HG03159 (cell line): ENCODE results near the gene GNAS.
"Not testable (repeated sequence)": the region's sequence is repeated elsewhere in the genome, so short reads cannot be mapped to it uniquely, and the experiment has no call there.

Experiments used
- ATAC-seq: cut with Tn5 transposase; IDR thresholded peaks from one replicate; pipeline ENCODE4 v1.9.1; 2021; ENCODE audit warnings: mild to moderate bottlenecking, moderate library complexity; ENCODE audit not compliant: unreplicated experiment

Gene GNAS

DNA sequence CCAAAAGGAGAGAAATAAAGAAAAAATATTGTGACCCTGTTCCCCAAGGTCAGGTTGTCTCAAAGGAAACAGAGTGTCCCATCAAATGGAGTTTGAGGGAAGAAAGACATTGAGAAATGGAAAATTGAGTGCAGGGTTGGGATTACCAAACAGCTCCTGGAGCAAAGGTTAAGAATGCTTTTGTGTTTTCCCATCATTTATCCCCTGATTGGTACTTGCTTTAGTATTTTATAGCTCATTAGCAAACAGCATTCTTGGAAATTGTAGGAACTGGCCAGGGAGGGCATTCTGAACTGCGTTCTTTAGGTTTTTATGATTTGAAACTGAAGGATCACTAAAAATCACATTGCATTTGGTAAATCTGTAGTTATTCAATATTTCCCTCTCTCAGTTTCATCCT lies 69.5 kb downstream of the GNAS start:
- no peak for ATAC-seq

GRCh38 chr20:58923117-58923712 lies 70.7 kb downstream of the GNAS start:
- ATAC-seq: no peak

DNA sequence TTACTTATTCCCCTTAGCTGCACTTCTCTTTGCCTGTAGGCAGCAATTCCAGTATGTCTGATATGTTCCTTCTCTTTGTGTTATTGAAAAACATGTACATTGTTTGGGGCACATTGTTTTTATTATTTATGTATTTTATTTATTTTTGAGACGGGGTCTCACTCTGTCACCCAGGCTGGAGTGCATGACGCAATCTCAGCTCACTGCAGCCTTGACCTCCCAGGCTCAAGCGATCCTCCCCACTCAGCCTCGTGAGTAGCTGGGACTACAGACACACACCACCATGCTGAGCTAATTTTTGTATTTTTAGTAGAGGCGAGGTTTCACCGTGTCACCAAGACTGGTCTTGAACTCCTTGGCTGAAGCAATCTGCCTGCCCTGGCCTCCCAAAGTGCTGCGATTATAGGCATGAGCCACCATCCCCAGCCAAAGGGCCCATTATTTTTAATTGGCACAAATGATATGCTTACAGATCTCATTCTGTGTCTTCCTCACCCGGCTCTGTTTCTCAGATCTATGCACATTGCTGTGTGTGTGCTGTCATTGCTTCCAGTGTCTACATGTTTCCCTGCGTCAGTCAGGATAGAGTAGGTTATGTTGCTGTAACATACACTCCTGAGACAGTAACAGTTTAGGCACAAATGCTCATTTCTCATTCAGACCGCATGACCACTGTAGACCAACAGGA lies 74.4 kb downstream of the GNAS start:
- ATAC-seq: no peak

DNA sequence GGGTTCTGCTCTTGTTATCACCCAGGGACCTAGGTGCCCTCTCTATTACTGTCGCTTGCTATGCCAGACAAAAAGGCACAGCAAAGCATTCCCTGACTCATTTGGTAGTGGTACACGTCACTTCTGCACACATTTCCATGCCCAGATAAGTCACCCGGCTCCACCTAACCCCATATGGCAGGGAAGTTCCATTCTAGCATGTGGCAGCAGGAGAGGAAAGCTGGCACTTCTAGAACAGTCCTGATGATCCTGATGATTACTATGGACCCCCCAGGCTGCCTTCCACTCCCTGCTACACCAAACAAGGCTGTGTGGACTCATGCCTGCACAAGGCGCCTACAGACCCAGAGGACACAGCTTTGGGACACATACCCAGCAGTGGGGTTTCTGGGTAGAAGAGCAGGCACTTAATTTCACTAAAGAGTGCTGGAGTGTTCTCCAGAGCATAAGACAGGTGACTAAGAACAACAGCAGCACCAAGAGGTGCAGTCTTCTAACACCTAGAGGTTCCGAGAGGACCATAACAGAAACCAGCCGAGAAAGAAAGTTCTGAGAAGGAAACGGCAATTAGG lies 75.1 kb downstream of the GNAS start:
- ATAC-seq: no peak

GRCh38 chr20:58930496-58930895 lies 78.0 kb downstream of the GNAS start:
- ATAC-seq: no peak

DNA sequence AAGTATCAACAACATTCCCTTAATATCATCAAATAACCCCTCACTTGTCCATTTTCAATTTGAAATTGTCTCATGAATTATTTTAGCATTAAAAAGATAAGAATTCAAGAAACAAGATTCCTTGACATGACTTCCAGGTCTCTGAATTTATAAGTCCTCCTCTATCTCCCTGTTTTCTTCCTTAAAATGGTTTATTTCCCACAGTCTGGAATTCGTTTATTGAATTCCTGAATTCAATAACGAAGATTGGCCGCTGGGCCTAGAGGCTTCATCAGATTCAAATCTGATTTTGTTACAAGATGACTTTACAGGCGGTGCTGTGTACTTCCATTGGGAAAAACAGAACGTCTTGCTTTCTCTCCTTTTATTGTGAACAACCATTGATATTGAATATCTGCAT lies 79.7 kb downstream of the GNAS start:
- ATAC-seq: no peak

DNA sequence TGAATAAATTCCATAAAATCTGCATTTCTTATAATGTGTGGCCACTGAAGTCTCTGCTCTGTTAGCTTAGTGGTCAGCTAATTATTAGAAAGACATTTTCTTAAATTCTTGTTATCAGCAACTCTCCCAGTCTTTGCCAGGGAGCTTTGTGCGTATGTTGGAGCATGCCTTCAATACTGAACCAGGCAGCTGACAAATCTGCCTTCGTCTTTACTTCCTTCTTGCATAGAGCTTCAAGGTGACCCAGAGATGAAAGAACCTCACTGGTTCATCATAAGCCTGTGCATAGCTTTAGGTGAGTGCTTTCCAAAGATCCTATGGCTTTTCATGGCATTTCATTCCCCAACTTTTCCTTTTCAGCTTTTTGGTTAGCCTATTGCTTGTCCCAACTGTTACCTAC lies 85.6 kb downstream of the GNAS start:
- no peak for ATAC-seq

- no peak for ATAC-seq
These were observed 86.0 kb downstream of the GNAS start for GRCh38 chr20:58938541-58938940.

DNA sequence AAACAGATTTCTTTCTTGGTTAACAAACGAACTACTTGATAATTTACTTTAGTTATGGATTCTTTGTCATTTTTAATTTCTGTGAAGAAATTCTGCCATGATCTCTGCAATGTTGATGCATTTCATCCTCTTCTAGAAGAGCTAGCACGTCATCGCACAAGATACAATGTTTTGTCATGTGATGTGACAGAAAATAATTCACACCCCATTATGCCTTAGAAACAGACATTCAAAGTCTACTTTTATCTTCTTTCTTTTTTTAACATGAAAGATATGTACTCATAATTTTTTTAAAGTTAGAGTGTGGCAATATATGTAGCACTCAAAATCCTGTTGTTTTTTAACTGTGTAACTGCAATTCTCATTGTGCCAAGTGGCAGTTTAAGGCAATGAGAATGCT lies 89.0 kb downstream of the GNAS start:
- no peak for ATAC-seq

- no peak for ATAC-seq
These were observed 90.0 kb downstream of the GNAS start for GRCh38 chr20:58942549-58942948.

- ATAC-seq: no peak
These were observed 92.1 kb downstream of the GNAS start for GRCh38 chr20:58944610-58945009.

- ATAC-seq: no peak
These were observed 93.6 kb downstream of the GNAS start for GRCh38 chr20:58945965-58946631.

DNA sequence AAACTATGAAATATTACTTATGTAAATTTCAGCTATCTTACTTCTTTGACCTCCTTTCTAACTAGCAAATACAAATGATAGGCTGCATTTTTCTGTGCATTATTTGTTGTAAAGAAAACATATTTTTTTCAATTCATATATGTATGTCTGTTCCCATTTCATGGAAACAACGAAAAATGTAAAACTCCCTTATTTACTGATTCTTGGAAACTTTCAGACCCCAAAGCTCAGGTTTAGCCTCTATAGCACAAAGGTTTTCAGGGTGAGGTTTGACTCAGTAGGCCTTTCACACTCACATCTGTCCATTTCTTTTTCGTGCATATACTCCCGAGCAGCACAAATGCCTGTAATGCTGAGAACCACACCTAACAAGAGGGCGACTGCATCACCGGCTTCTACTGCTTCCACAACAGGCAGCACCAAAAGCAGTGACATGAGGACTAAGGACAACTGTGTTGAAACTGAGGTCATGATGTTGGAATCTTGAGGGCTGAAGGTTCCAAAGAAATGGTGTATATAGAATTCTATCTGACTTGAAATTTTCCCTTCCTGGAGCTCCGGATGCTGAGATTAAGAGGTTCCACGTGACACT lies 95.4 kb downstream of the GNAS start:
- not testable (repeated sequence) for ATAC-seq

DNA sequence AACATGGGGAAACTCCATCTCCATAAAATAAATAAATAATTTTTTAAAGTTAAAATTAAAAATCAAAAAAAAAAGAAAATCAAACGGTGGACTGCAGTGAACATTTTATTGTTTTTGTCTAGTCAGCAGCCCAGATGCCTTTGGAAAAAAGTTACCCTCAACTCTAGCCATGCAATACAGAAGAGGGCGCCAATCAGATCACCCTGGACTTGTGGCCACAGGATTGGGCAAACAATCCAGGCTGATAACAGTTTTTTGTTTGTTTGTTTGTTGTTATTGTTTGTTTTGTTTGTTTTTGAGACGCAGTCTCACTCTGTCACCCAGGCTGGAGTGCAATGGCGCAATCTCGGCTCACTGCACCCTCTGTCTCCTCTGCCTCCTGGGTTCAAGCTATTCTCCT lies 98.1 kb downstream of the GNAS start:
- no peak for ATAC-seq

DNA sequence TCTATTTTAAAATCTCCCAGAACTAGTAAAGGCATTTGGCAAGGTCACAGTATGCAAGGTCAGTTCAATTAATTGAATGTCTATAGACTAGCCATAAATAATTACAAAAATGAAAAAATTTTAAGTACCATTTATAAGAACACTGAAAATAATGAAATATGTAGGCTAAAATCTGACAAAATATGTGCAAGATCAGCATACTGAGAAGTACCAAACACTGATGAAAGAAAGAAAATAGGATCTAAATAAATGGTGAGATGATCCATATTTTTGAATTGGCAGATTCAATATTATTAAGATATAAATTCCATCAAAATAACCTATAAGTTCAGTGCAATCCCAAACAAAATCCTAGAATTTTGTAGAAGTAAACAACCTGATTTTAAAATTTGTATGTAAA lies 100.5 kb downstream of the GNAS start:
- no peak for ATAC-seq

GRCh38 chr20:58956078-58956477 lies 103.6 kb downstream of the GNAS start:
- ATAC-seq: no peak

DNA sequence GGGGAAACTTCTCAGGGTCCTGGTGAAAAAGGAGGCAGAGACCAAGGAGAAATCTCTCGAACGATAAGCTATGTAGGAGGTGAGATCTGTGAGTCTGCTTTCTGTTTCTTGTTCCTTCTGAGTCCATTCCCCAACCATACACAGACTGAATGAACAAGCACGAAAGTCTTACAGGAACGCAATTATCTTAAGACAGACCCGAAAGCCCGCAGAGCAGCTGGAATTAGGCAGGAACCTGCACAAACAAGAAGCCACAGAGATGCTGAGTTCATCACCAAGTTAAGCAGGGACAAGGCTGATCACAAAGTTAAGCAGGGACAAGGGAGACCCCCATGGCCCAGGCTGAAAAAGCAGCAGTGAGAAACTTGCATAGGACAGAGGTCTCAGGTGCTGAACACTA lies 107.1 kb downstream of the GNAS start:
- no peak for ATAC-seq
